ENCODE measurements around the gene OSBPL6. TPM values are rescaled to one million over a fixed set of nuclear protein-coding genes. Genes with fewer than 3 reads are reported as not detected.
A peak's percentile ranks its signal among the peaks of the same experiment; 100 is the strongest.

The OSBPL6 gene
- total and polyA plus RNA-seq, 2 of the 13 experiments (the other 11 are each of a cell fraction or from before 2014, with no cell fraction given) = 0.03 to 0.11 TPM

GRCh38 chr2:178450774-178451525, 256.6 kb downstream of the OSBPL6 start, which contains the start of the genes PJVK and PRKRA:
Gene PJVK, plus strand, starts transcription at chr2:178451378. Its CDS starts 2,032 bp downstream, at chr2:178453410.
Gene PRKRA, minus strand, starts transcription at chr2:178451175. Its CDS starts 145 bp downstream, at chr2:178451030.
- in situ Hi-C loops (cut with HindIII; ENCODE audit: extremely low pct_ligation_motif_present, low pct_unique_long_range_greater_than_20kb) = no loop called here
- BruUV-seq (replicated peaks) = no TSS peak
- TF ChIP-seq RFXAP (CRISPR knock-in tag; IDR thresholded peaks at IDR 0.05; ENCODE audit: borderline replicate concordance) (peak; percentile 77), JUNB (CRISPR knock-in tag; IDR thresholded peaks at IDR 0.05; ENCODE audit: borderline replicate concordance) (no peak), RNF2 (conservative IDR thresholded peaks at IDR 0.05; ENCODE audit: low read depth) (peak; percentile 74; the same call in 1 of the 2 replicates), SNAPC4 (CRISPR knock-in tag; IDR thresholded peaks at IDR 0.05) (peak; percentile 77; the same call in 1 of the 2 replicates), ZNF558 (CRISPR knock-in tag; IDR thresholded peaks at IDR 0.05; ENCODE audit: borderline replicate concordance) (no peak), CENPBD1 (CRISPR knock-in tag; IDR thresholded peaks at IDR 0.05; ENCODE audit: borderline replicate concordance, low read depth) (peak; percentile 6; the same call in 1 of the 2 replicates), NR2F2 (IDR thresholded peaks at IDR 0.05; ENCODE audit: borderline replicate concordance, low read depth) (peak; percentile 63; the same call in 1 of the 2 replicates), ZNF530 (CRISPR knock-in tag; IDR thresholded peaks at IDR 0.05; ENCODE audit: low read depth) (no peak), ZFP41 (CRISPR knock-in tag; IDR thresholded peaks at IDR 0.05; ENCODE audit: borderline replicate concordance) (peak; percentile 68; the same call in 1 of the 2 replicates), ZNF850 (CRISPR knock-in tag; conservative IDR thresholded peaks at IDR 0.05) (no peak), ZNF543 (CRISPR knock-in tag; IDR thresholded peaks at IDR 0.05) (peak; percentile 94), RFX1 (IDR thresholded peaks at IDR 0.05) (no peak), RARG (CRISPR knock-in tag; IDR thresholded peaks at IDR 0.05; ENCODE audit: low read depth) (peak; percentile 79; the same call in 1 of the 2 replicates), ZFP82 (CRISPR knock-in tag; IDR thresholded peaks at IDR 0.05; ENCODE audit: borderline replicate concordance) (no peak; the same call in 1 of the 2 replicates), SAP130 (CRISPR knock-in tag; IDR thresholded peaks at IDR 0.05; ENCODE audit: low read depth) (peak; percentile 90), TEF (CRISPR knock-in tag; IDR thresholded peaks at IDR 0.05) (peak; percentile 77), BRD4 (CRISPR knock-in tag; IDR thresholded peaks at IDR 0.05) (peak; percentile 65; the same call in 1 of the 2 replicates), RORA (CRISPR knock-in tag; IDR thresholded peaks at IDR 0.05) (no peak)

More at GRCh38 chr2:178450774-178451525, 256.6 kb downstream of the OSBPL6 start, which contains the start of the genes PJVK and PRKRA:
- Histone ChIP-seq H3K27ac (ENCODE audit: extremely low read length, insufficient read depth, low read length) (peak within 1 kb of the TSS; percentile 96), H2AFZ (ENCODE audit: low read length) (no peak within 1 kb of the TSS), H3K4me3 (replicated peaks in 1 of 3; ENCODE audit: insufficient read depth in 1 of 3, low read depth in 2 of 3, low read length in 3 of 3) (peak within 1 kb of the TSS; percentile 75 to 88 (median 82)), H3K9me3 (ENCODE audit: low read length) (no peaks in the 10 kb centered on the region), H3K9ac (ENCODE audit: insufficient read depth, low read depth, low read length) (peak within 1 kb of the TSS; percentile 98), H4K20me1 (ENCODE audit: insufficient read depth, low read length) (peaks cover 14% of the 10 kb centered on the region; the same call in 1 of the 2 replicates), H3K4me2 (ENCODE audit: low read depth, low read length) (peak within 1 kb of the TSS; percentile 85), H3K4me1 (ENCODE audit: insufficient read depth, low read length) (peaks cover 33% of the 10 kb centered on the region), H3K79me2 (ENCODE audit: insufficient read depth, low read length) (peaks cover 26% of the 10 kb centered on the region), H3K36me3 (replicated peaks in 1 of 2; ENCODE audit: control insufficient read depth in 1 of 2, insufficient read depth in 2 of 2, low read length in 2 of 2) (peaks cover 5 to 26% of the 10 kb centered on the region in 2 experiments; a peak in 4 of 5 replicates), H3K27me3 (ENCODE audit: control insufficient read depth in 1 of 2, insufficient read depth in 2 of 2, low read length in 2 of 2) (no peaks in the 10 kb centered on the region; a peak in 1 of 5 replicates)
- ChIA-PET CTCF (ENCODE audit: low intra/inter-chr PET ratio, low total read pairs) (interaction anchor here (1.1 kb wide), 1 partner anchor 28 kb away, joined by 4 read pairs; the partner anchor contains the start of gene FKBP7), POLR2A (interaction anchor here (0.7 to 3.9 kb wide), 31 partner anchors 8 to 1187 kb away, joined by 3 to 97 read pairs (median 5); partner anchors contain the start of genes FKBP7, NFE2L2, PLEKHA3 and RBM45)
- intact Hi-C loops (cut with micrococcal nuclease; ENCODE audit: unreplicated experiment) = loop anchor here (1.0 to 10.0 kb wide), 6 partner anchors 18 to 1054 kb away; partner anchors contain the start of gene FKBP7
- peak; percentile 93 for DNase-seq (ENCODE audit: low spot score)
- peak; percentile 97 for ATAC-seq
- peak; percentile 55 for FAIRE-seq
- 2% methylated on average over 11 of the region's 76 CpGs for WGBS (ENCODE audit: low lambda C conversion rate)
